ENCODE data around the gene LDLRAD4.
"Not testable (repeated sequence)": the region's sequence is repeated elsewhere in the genome, so short reads cannot be mapped to it uniquely, and the experiment has no call there.

The LDLRAD4 gene

DNA sequence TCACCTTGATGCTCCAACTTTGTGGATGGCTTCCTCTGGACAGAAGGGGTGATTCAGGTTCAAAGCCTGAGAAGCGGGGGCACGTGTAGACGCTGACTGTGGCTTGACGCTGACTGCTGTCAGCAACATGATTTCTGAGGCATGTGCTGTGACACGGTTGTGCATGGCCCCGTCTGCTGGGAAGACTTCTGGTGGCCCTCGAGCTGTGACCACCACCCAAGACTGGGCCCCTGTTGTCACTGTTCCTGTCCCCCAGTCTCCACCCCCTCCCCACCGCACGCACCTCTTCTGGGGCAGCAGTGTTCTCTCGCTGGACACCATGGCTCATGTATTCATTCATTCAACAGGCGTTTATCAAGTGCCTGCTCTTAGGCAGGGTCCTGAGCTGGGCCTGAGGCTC lies 262.8 kb downstream of the LDLRAD4 start:
- no peak for DNase-seq

DNA sequence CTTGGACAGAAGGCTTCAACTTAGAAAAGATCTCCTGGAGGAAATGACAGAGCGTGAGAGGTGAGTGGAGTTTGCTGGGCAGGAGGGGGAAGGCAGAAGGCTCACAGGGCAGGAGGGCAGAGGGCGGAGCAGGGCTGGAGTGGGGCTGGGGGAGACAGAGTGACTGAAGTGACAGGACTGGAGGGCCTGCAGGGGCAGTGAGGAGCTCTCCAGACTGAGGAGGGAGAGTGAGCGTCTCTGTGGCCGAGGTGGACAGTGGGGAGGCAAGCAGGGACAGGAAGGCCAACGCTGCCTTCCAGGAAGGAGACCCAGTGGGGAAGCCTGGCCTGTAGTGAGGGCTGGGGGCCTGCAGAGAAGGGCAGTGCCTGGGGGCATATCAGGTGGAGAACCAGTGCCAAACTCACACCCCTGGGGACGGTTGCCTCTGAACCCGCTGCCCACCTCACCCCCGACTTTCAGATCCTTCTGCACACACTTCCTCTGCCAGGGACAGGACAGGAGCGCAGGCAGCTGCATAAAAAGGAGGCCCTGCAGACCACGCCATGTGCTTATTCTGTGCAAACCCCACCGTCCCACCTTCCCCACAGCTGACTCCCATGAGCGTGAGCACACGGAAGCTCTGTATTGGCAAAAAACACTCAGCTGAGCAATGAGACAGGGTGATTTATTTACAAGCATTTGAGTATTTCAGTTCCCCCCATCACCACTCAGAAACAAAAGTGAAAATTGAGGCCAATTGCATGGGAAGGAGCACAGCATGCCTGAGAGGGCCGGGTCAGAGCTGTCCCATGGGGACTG lies 263.5 kb downstream of the LDLRAD4 start:
- DNase-seq, result no peak

GRCh38 chr18:13482618-13482945 lies 264.0 kb downstream of the LDLRAD4 start:
- no peak for DNase-seq

- no peak for DNase-seq
Measured at GRCh38 chr18:13483316-13484270, 265.0 kb downstream of the LDLRAD4 start.

DNA sequence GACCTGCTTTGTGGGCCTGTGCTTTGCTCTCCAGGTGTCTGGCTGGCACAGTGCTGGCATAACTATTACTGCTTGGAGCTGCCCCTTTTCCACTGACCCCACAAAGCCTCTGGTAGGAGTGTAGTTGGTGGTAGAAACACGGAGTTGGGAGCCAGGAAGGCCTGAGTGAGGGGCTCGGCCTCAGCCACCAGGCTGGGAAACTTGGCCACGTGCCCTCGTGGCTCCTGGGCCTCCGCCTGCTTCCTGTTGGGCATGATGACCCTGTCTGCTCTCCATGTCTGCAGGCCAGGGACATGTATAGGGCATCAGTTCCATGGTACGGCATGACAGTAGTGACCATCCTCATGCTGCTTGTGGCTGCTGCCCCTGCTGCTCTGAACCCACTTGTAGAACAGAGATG lies 266.6 kb downstream of the LDLRAD4 start:
- no peak for DNase-seq

DNA sequence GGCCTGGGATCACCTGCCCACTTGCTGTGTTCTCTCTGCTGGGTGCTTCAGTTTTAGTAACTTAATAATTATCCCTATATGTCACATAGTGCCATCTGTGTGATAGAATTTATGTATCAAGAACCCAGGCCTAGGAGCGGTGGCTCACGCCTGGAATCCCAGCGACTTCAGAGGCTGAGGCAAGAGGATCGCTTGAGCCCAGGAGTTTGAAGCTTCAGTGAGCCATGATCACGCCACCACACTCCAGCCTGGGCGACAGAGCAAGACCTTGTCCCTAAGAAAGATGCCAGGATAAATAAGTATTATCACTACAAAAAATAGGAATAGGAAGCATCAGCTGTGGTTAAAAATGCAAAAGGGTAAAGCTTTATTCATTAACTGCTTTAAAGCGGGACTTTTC lies 267.0 kb downstream of the LDLRAD4 start:
- no peak for DNase-seq

DNA sequence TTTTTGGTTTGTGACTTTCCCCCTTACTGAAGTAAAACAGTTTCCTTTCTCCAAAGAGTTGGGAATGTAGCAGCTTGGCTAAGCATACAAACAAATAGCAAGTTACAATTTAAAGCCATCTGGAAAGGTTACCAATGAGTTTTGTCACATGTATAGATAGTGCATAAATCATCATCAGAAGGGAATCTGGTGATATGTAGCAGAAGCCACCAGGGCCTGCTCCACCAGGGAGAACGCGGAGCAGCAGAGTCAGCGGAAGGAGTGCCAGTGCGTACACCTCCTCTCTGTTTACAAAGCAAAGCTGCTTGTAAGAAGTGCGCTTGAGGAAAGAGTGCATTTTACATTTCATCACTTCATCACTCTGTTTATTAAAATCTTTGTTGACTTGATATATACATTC lies 267.7 kb downstream of the LDLRAD4 start:
- DNase-seq, result no peak

DNA sequence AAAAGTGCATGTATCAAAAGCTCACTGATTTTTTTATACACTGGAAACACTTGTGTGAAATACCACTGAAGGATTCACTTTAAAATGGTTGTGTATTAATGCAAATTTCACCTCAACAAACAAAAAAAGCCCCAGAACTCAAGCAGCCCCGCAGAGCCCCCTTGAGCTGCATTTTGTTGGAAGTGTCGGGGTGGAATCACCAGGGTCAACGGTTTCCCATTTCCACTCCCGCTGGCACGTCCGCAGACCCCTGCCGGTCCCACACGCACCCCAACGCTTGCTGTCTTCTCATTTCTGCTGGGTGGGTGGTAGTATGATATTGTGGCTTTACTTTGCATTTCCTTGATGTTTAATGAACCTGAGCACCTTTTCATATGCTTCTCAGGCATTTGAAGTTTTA lies 268.1 kb downstream of the LDLRAD4 start:
- no peak for DNase-seq

- no peak for DNase-seq
Measured at GRCh38 chr18:13487237-13487636, 268.7 kb downstream of the LDLRAD4 start.

GRCh38 chr18:13488281-13488929 lies 269.8 kb downstream of the LDLRAD4 start:
- DNase-seq, result no peak

DNA sequence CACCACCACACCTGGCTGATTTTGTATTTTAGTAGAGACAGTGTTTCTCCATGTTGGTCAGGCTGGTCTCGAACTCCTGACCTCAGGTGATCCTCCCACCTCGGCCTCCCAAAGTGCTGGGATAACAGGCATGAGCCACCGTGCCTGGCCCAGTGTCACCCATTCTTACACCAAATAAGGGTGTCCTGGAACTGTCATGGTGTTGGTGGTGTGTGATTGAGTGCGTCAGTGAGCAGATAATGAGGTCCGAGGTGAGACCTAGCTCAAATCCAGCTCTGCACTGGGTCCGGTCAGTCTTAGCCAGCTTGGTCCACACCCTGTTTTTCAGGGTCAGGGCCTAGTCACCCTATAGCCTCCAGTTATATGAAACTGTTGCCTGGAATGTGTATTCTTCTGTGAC lies 270.7 kb downstream of the LDLRAD4 start:
- DNase-seq, result not testable (repeated sequence)

DNA sequence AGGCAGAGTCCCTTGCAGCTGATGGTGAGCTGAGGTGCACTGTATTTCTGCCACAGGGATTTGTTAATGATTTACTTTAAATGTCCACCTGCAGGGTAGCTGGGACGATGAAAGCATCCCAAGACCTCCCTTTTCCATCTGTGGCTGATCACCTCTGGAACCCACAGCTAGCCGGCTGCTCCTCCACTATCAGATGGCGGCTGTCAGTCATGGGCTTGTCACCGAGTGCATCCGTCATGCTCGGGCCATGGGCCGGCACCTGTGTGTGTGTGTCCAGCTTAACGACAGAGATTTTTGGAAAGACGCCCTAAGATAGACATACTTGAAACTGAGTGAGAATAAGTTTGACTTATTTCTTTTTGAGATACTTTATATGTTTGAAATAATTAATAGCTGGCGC lies 272.6 kb downstream of the LDLRAD4 start:
- DNase-seq, result no peak

- DNase-seq, result no peak
Measured at GRCh38 chr18:13492314-13492713, 273.8 kb downstream of the LDLRAD4 start.

- no peak for DNase-seq
Measured at GRCh38 chr18:13493079-13493478, 274.5 kb downstream of the LDLRAD4 start.

DNA sequence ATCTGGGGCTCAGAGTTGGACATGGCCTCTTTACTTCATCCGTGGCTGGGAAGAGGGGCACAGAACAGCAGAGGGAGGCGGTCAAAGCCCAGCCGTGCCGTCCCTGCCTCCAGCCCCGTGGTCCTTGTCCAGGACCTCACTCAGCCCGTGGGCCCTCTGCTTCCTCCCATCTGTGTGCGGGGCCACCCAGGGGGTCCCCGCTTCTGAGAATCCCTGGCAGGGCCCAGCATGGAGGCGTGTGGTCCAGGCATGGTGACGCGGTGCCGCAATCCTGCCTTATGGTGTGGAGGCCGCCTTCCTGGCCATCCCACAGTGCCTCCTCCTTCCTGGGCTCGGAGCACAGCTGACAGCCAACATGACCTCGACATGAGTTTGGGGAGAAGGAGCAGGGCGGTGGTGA lies 275.2 kb downstream of the LDLRAD4 start:
- no peak for DNase-seq

GRCh38 chr18:13494871-13495445 lies 276.4 kb downstream of the LDLRAD4 start:
- no peak for DNase-seq

- DNase-seq, result no peak
Measured at GRCh38 chr18:13495961-13496360, 277.4 kb downstream of the LDLRAD4 start.

DNA sequence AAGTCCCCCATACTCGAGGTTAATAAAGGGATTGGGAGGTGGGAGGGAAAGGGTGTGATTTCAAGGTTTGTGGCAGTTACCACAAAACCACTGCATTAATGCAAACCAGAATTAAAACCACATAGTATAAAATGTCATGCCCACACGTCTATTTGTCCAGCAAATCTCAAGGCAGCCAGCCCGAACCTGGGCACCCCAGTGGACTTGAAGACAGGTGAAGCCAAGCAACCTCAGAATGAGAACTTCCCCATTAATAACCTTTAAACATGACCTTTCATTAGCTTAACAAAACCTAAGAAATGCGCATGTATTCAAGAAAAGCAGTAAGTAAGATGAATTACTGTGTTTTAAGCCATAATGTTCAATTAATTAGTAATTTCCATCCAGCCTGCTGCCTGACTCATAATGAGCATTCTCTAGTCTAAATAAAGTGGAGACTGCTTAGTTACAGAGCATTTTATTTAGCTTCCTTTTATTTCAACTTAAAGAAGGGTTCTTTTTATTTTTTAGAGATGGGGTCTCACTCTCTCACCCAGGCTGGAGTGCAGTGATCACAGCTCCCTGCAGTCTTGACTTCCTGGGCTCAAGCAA lies 278.2 kb downstream of the LDLRAD4 start:
- no peak for DNase-seq

DNA sequence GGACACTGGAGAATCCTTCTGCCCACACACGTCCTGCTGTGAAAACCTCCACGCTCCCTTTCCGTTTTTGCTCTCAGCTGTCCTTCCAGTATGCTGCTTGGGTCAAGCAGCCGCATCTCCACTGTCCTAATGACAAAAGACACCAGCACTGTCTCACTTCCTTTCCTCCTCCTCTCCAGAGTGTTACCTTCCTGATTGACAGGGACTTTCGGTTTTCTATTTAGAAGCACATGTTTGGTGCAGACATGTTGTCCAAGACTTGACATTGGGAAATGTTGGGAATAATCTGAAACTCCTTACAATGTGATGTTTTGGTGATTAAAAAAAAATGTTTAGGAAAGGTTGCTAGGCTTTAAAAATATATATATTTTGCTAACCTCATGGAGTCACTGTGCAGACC lies 281.2 kb downstream of the LDLRAD4 start:
- DNase-seq, result no peak

GRCh38 chr18:13500227-13500865 lies 281.8 kb downstream of the LDLRAD4 start:
- DNase-seq, result no peak

- no peak for DNase-seq
Measured at GRCh38 chr18:13500869-13501542, 282.4 kb downstream of the LDLRAD4 start.

DNA sequence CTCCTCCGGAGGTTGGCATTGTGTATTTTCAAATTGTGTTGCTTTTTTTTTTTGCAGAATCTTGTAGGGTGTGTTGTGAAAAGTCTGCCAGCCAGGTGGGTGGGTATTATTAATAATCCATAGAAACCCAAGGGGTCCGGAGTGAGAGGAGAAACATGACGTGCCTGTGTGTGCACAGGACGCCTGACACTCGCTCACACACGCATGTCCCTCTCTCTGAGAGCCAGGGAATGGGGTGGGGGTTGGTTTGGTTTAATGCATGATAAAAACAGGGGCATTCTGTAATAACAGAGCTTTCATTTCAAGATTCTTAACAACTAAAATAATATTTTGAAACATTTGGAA lies 283.0 kb downstream of the LDLRAD4 start:
- no peak for DNase-seq
